ENCODE results near the gene TMEM26. TPM values are rescaled to one million over a fixed set of nuclear protein-coding genes. Genes with fewer than 3 reads are reported as not detected.

TMEM26 gene
- total RNA-seq, 2 donors from 2014 or later: 0.32 to 0.50 TPM

GRCh38 chr10:61410353-61411070, 42.7 kb downstream of the TMEM26 start:
- DNase-seq: no peak
- Histone ChIP-seq H3K9me3 (no peaks in the 10 kb centered on the region), H3K9ac (ENCODE audit: low read depth in 2 of 2, low read length in 2 of 2) (no peak overlapping the region), H3K4me3 (no peak overlapping the region), H3K4me1 (no peaks in the 10 kb centered on the region), H3K36me3 (no peaks in the 10 kb centered on the region), H3K27ac (no peak overlapping the region), H3K27me3 (no peaks in the 10 kb centered on the region)
- TF ChIP-seq CTCF (IDR thresholded peaks at IDR 0.05): no peak
- intact Hi-C loops (cut with DNase I): no loop called here

GRCh38 chr10:61409157-61409556, 44.0 kb downstream of the TMEM26 start:
- no peaks in the 10 kb centered on the region for H3K4me1 ChIP-seq
- H3K27me3 ChIP-seq: no peaks in the 10 kb centered on the region
- no peak for TF ChIP-seq CTCF (IDR thresholded peaks at IDR 0.05)
- DNase-seq: no peak
- no peak overlapping the region for H3K27ac ChIP-seq
- no peaks in the 10 kb centered on the region for H3K36me3 ChIP-seq
- H3K9me3 ChIP-seq: no peaks in the 10 kb centered on the region
- no peak overlapping the region for H3K9ac ChIP-seq (ENCODE audit: low read depth in 2 of 2, low read length in 2 of 2)
- intact Hi-C loops (cut with DNase I): no loop called here
- H3K4me3 ChIP-seq: no peak overlapping the region

- Histone ChIP-seq H3K36me3 (no peaks in the 10 kb centered on the region), H3K4me3 (no peak overlapping the region), H3K9me3 (no peaks in the 10 kb centered on the region), H3K4me1 (no peaks in the 10 kb centered on the region), H3K27ac (no peak overlapping the region), H3K9ac (ENCODE audit: low read depth in 2 of 2, low read length in 2 of 2) (no peak overlapping the region), H3K27me3 (no peaks in the 10 kb centered on the region)
- no peak for TF ChIP-seq CTCF (IDR thresholded peaks at IDR 0.05)
- no peak for DNase-seq
- intact Hi-C loops (cut with DNase I): no loop called here
Measured at GRCh38 chr10:61408105-61408504, 45.1 kb downstream of the TMEM26 start.

- Histone ChIP-seq H3K27me3 (no peaks in the 10 kb centered on the region), H3K4me3 (no peak overlapping the region), H3K36me3 (no peaks in the 10 kb centered on the region), H3K27ac (no peak overlapping the region), H3K9me3 (no peaks in the 10 kb centered on the region), H3K4me1 (no peaks in the 10 kb centered on the region), H3K9ac (ENCODE audit: low read depth in 2 of 2, low read length in 2 of 2) (no peak overlapping the region)
- no peak for DNase-seq
- TF ChIP-seq CTCF (IDR thresholded peaks at IDR 0.05): no peak
- intact Hi-C loops (cut with DNase I): no loop called here
Measured at GRCh38 chr10:61406736-61407135, 46.4 kb downstream of the TMEM26 start.

- TF ChIP-seq CTCF (IDR thresholded peaks at IDR 0.05): no peak
- H3K9me3 ChIP-seq: no peaks in the 10 kb centered on the region
- no peak overlapping the region for H3K4me3 ChIP-seq
- DNase-seq: no peak
- H3K4me1 ChIP-seq: no peaks in the 10 kb centered on the region
- H3K27me3 ChIP-seq: no peaks in the 10 kb centered on the region
- H3K36me3 ChIP-seq: no peaks in the 10 kb centered on the region
- no peak overlapping the region for H3K9ac ChIP-seq (ENCODE audit: low read depth in 2 of 2, low read length in 2 of 2)
- intact Hi-C loops (cut with DNase I): no loop called here
- H3K27ac ChIP-seq: no peak overlapping the region
Measured at GRCh38 chr10:61406242-61406641, 46.9 kb downstream of the TMEM26 start.

Data from colonic mucosa (tissue), 4 donors.